HG02610 (cell line): ENCODE measurements around the gene F5.
A peak's percentile ranks its signal among the peaks of the same experiment; 100 is the strongest.

Source experiments
- ATAC-seq: cut with Tn5 transposase; IDR thresholded peaks from one replicate; pipeline ENCODE4 v1.9.1; 2021; ENCODE audit warnings: mild to moderate bottlenecking, moderate library complexity; ENCODE audit not compliant: unreplicated experiment

Gene F5

GRCh38 chr1:169546087-169546995, 39.9 kb downstream of the F5 start:
- peak; percentile 57 for ATAC-seq

DNA sequence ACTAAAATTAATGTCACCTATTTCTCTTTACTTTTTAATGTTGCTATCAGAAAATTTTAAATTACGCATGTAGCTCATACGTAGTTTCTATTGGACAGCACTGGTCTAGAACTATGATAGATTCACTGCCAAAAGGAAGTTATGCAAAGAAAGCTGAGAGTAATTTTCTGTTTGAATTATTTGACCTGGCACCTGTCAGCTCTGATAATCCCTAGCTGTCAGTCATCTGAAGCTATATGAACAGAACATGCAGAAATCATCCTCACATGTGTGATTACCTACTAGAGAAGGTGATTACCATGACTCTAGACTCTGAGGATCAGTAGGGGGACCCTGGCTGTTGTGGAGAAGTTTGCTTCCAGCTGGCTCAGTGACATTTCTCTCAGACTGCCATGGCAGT, 40.8 kb downstream of the F5 start:
- no peak for ATAC-seq

- ATAC-seq, result no peak
Measured at GRCh38 chr1:169538998-169539871, 47.0 kb downstream of the F5 start.

DNA sequence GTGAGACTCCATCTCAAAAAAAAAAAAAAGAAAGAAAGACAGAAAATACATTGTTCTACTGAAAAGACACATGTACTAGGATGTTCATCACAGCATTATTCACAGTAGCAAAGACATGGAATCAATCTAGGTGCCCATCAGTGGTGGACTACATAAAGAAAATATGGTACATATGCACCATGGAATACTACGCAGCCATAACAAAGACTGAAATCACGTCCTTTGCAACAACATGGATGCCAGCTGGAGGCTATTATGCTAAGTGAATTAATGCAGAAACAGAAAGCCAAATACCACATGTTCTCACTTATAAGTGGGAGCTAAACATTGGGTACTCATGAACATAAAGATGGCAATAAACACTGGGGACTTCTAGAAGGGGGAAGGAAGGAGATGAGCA, 51.6 kb downstream of the F5 start:
- no peak for ATAC-seq

- peak; percentile 42 for ATAC-seq
Measured at GRCh38 chr1:169533528-169534190, 52.6 kb downstream of the F5 start.

DNA sequence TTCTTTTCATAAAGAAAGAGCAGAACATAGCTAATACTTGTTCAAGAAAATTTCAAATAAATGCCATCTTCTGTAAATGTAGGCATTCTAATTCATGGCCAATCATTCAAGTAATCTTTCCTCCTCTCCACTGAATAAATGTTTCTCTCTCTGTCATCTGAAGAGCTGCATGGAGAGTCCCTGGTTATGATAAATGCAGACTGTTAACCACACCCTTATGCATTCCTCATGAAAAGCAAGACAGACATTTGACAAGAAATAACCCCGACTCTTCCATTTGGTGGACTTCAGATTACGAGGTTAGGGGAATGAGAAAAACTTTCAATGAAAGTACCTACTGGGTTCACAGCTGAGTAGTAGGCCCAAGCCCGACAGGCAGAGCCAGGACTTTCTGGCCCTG, 55.8 kb downstream of the F5 start:
- ATAC-seq, result no peak

- ATAC-seq, result peak; percentile 28
Measured at GRCh38 chr1:169529068-169529642, 57.1 kb downstream of the F5 start.

- peak; percentile 65 for ATAC-seq
Measured at GRCh38 chr1:169528215-169529067, 57.8 kb downstream of the F5 start.

DNA sequence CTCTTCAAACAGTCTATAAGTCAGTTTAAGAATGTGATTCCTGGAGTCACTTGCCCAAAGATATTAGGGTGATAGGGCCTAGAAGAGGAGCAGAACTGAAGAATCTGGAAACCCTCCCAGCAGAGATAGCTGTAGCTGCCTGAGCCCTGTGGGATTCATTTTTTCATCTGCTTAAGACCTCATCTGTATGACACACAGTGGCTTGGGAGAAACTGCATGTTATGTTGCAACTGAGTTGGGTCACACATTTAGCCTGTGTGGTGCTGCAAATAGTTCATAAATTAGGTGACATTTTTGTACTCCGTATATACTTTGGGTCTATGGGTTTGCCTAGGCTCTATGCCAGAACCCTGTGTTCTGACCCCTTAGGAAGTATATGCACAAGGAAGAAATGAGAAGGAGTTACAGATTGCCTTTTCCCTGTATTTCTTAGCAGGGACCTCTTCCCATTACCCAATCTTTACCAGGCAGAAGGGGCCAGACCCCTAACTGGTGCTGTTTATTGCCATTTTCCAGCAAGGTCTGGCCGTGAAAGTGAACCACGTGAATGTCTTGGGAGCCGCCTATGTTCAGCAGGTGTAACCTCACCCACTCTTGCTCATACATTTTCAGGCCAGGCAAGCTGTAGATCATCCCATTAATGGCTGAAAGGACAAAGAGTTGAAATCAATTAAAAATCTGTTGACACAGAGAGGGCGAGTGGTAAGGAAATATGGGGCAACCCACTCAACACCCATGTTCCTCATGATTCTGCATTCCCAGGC, 58.6 kb downstream of the F5 start:
- ATAC-seq, result no peak

DNA sequence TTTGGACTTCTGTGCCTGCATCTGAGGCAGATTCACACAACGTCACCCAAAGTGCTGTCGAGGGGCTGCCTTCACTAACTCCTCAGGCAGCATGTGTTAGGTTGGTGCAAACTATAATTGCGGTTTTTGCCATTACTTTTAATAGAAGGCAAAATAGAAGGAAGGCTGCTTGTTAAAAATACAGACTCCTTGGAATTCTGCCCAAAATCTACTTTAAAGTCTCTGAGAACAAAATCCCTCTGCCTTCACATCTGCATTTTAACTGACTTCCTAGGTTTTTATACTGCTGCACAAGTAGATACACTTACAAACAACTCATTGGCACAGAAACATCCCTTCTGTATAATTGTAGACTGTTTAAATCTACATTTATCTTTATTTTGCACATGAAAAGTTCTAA, 59.3 kb downstream of the F5 start:
- no peak for ATAC-seq

DNA sequence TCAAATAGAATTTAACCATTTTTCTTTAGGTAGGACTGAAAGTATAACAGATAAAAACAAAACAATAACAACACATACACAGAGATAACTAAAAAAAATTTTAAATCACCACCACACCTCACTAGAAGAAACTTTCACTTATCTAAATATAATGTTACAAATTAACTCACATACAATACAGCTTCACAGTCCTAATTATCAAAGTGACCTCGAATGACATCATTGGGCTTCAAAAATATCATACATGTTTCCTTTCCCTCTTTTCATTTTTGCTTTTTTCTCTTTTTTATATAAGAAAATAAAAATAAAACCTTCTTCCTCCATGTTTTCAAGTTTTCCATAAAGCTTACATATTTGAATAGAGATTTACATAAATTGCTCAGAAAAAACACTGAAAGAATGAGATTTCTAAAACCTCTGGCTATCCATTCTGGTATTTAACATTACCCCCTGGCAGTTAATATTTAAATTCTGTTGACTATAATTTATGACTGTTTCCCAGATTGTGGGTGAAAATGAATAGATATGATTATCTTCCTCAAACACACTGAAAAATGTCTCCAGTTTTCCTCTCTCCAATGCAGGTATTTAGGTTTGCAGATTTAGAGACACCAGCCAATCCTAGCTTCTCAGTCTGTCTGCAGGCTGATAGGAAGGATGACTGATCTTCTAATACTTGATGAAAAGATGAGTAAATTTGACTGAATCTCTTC, 60.0 kb downstream of the F5 start:
- no peak for ATAC-seq

GRCh38 chr1:169525391-169525790, 60.9 kb downstream of the F5 start:
- no peak for ATAC-seq

GRCh38 chr1:169523904-169524303, 62.4 kb downstream of the F5 start:
- ATAC-seq, result no peak

GRCh38 chr1:169521226-169521625, 65.1 kb downstream of the F5 start:
- ATAC-seq, result no peak

- no peak for ATAC-seq
Measured at GRCh38 chr1:169517558-169518186, 68.6 kb downstream of the F5 start.

DNA sequence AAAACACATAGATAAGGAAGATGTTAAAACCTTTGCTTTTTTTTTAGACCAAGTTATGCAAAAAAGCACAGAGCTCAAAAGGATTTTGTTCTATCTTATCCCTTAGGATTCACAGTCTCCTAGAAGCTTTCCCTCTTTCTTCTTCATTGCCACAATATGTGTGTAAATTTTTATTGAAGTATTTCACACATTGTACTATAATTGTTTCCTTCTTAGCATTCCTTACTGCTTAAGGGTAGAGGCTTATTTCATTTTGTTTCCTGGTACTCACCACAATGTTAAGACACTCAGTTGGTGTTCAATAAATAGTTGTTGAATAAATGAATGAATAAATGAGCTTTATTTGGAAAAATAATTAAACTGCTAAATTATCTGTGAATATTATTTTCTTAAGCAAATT, 70.6 kb downstream of the F5 start:
- ATAC-seq, result no peak

- no peak for ATAC-seq
Measured at GRCh38 chr1:169514566-169515270, 71.6 kb downstream of the F5 start.

DNA sequence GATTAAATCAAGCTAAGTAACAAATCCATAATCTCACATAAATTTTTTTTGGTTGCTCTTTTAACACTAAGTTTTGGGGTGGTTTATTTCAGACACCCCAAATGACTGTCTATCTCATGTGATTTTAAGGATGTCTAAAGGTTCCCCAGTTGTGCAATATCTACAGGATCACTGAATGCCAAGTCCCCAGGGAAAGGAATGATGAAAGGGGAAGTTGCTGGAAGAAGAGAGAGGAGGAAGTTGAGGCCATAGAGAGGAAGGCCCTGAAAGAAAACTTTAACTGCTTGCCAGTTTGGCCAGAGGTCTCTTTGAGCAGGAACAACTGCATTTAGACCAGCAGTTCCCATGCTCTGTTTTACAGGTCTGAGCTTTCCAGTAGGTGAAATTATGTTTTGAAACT, 73.1 kb downstream of the F5 start:
- ATAC-seq, result no peak
